ENCODE measurements around the gene ELOA. TPM values are rescaled to one million over a fixed set of nuclear protein-coding genes. Genes with fewer than 3 reads are reported as not detected.
A peak's percentile ranks its signal among the peaks of the same experiment; 100 is the strongest.

Gene ELOA, protein sequence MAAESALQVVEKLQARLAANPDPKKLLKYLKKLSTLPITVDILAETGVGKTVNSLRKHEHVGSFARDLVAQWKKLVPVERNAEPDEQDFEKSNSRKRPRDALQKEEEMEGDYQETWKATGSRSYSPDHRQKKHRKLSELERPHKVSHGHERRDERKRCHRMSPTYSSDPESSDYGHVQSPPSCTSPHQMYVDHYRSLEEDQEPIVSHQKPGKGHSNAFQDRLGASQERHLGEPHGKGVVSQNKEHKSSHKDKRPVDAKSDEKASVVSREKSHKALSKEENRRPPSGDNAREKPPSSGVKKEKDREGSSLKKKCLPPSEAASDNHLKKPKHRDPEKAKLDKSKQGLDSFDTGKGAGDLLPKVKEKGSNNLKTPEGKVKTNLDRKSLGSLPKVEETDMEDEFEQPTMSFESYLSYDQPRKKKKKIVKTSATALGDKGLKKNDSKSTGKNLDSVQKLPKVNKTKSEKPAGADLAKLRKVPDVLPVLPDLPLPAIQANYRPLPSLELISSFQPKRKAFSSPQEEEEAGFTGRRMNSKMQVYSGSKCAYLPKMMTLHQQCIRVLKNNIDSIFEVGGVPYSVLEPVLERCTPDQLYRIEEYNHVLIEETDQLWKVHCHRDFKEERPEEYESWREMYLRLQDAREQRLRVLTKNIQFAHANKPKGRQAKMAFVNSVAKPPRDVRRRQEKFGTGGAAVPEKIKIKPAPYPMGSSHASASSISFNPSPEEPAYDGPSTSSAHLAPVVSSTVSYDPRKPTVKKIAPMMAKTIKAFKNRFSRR
- 22.1 TPM for polyA plus RNA-seq (2012; ENCODE audit: insufficient read depth, insufficient read length, low read depth)

DNA sequence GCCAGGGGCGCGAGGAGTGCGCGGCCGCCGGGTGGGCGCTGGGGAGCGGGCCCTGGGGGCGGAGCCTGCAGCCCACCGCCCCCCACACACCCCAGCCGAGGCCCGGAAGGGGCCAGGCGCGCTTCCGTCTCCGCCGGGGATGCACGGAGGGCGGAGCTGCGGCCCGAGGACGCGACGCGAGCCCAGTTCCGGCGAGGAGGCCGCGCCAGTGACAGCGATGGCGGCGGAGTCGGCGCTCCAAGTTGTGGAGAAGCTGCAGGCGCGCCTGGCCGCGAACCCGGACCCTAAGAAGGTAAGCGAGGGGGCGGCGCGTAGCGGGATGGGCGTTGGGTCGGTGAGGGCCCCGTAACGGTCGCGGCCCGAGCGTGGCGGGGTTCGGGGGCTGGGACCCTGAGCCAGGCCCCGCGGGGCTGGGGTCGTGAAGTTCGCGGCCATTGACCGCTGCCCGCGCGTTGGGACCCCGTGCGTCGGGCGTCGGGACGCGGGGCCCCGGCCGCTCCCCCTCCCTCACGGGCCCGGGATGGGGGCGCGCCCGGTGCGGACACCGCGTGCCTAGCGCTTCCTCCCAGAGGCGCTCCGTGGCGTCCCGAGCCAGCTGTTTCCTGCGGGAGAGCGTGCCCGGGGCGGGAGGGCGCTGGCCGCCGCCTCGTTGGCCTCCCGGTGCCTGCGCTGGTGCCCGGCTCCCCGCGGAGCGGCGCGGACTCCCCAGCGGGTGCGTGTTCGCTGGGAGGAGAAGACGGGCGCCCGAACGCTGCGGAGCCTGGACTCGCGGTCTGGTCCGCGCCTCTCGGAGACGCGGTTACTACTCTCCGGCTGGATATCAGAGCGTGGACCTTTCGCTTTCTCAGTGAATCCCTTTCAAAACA lies at the start of gene ELOA:
Gene ELOA (plus strand): TSS at position 185 of the 866 bp plus-strand sequence. CDS start 33 bp downstream, at position 218.
- no peaks in the 10 kb centered on the region for H3K4me1 ChIP-seq
- H3K36me3 ChIP-seq: peaks cover 4% of the 10 kb centered on the region; the same call in 1 of the 2 replicates
- no peaks in the 10 kb centered on the region for H3K9me3 ChIP-seq
- no peaks in the 10 kb centered on the region for H3K27me3 ChIP-seq
- DNase-seq: peak; percentile 72
- peak within 1 kb of the TSS; percentile 67 for H3K4me3 ChIP-seq (ENCODE audit: low read depth, low read length)
- TF ChIP-seq, protein P1, sequence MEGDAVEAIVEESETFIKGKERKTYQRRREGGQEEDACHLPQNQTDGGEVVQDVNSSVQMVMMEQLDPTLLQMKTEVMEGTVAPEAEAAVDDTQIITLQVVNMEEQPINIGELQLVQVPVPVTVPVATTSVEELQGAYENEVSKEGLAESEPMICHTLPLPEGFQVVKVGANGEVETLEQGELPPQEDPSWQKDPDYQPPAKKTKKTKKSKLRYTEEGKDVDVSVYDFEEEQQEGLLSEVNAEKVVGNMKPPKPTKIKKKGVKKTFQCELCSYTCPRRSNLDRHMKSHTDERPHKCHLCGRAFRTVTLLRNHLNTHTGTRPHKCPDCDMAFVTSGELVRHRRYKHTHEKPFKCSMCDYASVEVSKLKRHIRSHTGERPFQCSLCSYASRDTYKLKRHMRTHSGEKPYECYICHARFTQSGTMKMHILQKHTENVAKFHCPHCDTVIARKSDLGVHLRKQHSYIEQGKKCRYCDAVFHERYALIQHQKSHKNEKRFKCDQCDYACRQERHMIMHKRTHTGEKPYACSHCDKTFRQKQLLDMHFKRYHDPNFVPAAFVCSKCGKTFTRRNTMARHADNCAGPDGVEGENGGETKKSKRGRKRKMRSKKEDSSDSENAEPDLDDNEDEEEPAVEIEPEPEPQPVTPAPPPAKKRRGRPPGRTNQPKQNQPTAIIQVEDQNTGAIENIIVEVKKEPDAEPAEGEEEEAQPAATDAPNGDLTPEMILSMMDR (IDR thresholded peaks at IDR 0.05; ENCODE audit: low read depth, low read length): no peak

DNA sequence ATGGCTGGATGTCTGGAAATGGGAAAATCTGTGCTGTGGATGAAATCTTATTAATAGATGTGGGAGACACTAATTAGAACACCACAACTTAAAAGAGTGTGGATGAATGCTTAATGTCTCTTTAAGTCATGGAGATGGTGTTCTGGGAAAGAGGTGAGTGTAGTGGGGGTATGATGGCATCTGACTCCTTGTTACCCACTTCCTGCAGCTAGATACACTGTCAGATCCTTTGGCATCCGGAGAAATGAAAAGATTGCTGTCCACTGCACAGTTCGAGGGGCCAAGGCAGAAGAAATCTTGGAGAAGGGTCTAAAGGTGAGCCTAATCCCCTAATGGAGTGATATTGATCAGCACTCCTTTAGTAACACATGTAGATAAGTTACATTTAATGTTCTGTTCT lies 49.7 kb upstream of the ELOA start:
- H3K4me1 ChIP-seq: no peaks in the 10 kb centered on the region; the same call in 1 of the 2 replicates
- peaks cover 60% of the 10 kb centered on the region for H3K36me3 ChIP-seq

DNA sequence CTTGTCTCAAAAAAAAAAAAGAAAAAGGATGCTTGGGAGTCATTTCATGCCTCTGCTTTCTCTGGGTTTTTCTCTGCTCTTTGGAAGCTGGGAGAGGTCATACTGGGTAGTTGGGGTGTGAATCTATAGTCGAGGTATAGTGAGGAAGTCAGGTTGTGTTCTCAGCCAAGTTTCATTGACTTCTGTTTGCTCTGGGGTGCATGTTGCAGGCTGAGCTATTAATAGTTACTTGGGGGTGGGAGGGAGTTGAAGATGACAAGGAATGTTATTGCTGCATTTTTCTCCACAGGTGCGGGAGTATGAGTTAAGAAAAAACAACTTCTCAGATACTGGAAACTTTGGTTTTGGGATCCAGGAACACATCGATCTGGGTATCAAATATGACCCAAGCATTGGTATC lies 48.9 kb upstream of the ELOA start:
- TF ChIP-seq, protein P1 (IDR thresholded peaks at IDR 0.05; ENCODE audit: low read depth, low read length): no peak
- H3K27me3 ChIP-seq: no peaks in the 10 kb centered on the region
- peaks cover 64% of the 10 kb centered on the region for H3K36me3 ChIP-seq
- no peaks in the 10 kb centered on the region for H3K9me3 ChIP-seq
- H3K4me3 ChIP-seq (ENCODE audit: low read depth, low read length): peak overlapping the region; percentile 94; the same call in 1 of the 2 replicates
- DNase-seq: no peak
- no peaks in the 10 kb centered on the region; the same call in 1 of the 2 replicates for H3K4me1 ChIP-seq

More for the DNA sequence above, 49.7 kb upstream of the ELOA start:
- no peak for DNase-seq
- H3K9me3 ChIP-seq: no peaks in the 10 kb centered on the region
- TF ChIP-seq, protein P1 (IDR thresholded peaks at IDR 0.05; ENCODE audit: low read depth, low read length): no peak
- peak overlapping the region; percentile 94 for H3K4me3 ChIP-seq (ENCODE audit: low read depth, low read length)
- H3K27me3 ChIP-seq: no peaks in the 10 kb centered on the region

DNA sequence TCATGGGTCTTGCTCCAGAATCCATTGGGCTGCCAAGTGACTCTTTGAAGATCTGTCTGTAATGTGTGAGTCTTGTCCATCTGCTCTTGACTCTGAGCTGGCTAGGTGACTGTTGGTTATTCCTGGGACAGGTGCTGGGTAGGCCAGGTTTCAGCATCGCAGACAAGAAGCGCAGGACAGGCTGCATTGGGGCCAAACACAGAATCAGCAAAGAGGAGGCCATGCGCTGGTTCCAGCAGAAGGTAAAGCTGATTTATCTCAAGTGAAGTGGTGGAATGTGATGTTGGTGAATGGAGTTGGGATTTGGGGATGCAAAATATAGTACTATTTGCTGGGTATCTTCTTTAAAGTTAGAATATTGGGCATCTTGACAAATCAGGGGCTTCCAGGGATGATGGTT lies 47.6 kb upstream of the ELOA start:
- no peaks in the 10 kb centered on the region for H3K9me3 ChIP-seq
- H3K4me1 ChIP-seq: no peaks in the 10 kb centered on the region; the same call in 1 of the 2 replicates
- no peak overlapping the region for H3K4me3 ChIP-seq (ENCODE audit: low read depth, low read length)
- peaks cover 73% of the 10 kb centered on the region for H3K36me3 ChIP-seq
- TF ChIP-seq, protein P1 (IDR thresholded peaks at IDR 0.05; ENCODE audit: low read depth, low read length): no peak
- DNase-seq: no peak
- H3K27me3 ChIP-seq: no peaks in the 10 kb centered on the region

DNA sequence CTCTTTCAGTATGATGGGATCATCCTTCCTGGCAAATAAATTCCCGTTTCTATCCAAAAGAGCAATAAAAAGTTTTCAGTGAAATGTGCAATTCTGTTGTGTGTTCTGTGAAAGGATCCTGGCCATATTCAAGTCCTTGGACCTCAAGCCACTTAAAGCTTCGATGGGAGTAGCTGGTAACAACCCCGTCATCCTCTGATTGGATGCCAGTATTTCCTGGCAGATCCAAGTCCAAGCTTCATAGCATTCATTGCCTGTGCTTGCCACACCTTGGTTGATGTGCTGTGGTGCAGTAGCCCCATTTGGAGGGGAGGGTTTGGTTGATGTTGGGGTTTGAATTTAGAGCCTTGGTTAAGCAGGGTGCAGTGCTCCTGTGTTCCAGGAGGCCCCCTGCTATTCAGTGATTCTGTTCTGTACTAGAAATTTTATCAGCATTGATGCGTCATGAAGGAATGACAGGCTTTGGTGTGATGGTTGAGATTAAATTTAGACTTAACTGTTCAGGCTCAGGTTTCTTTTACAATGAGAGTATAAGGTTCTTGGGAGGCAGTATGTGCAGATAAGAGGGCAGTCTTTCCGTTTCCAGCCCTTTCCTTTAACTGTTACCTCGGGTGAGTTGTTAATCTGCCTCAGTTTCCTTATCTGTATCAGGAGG lies 46.8 kb upstream of the ELOA start:
- H3K9me3 ChIP-seq: no peaks in the 10 kb centered on the region
- no peaks in the 10 kb centered on the region for H3K27me3 ChIP-seq
- TF ChIP-seq, protein P1 (IDR thresholded peaks at IDR 0.05; ENCODE audit: low read depth, low read length): no peak
- no peak for DNase-seq
- H3K4me3 ChIP-seq (ENCODE audit: low read depth, low read length): no peak overlapping the region
- H3K36me3 ChIP-seq: peaks cover 76% of the 10 kb centered on the region
- H3K4me1 ChIP-seq: no peaks in the 10 kb centered on the region; the same call in 1 of the 2 replicates
